HEK293 (cell line): ENCODE measurements around the gene SAPCD1.

Source experiments
- EGR2 ChIP-seq: fragments of 450-650 bp; formaldehyde crosslinking; IDR thresholded peaks from 2 replicates; pipeline ENCODE4 v1.5.1; 2016; ENCODE audit warnings: low read depth, missing biosample characterization, missing genetic modification characterization
- GLIS2 ChIP-seq: fragments of 450-650 bp; formaldehyde crosslinking; IDR thresholded peaks from 2 replicates; pipeline ENCODE4 v1.5.1; 2016; ENCODE audit warnings: missing biosample characterization, missing genetic modification characterization
- KLF7 ChIP-seq: fragments of 450-650 bp; formaldehyde crosslinking; IDR thresholded peaks from 2 replicates; pipeline ENCODE4 v1.5.1; 2016; ENCODE audit warnings: missing biosample characterization, missing genetic modification characterization, borderline replicate concordance
- OVOL3 ChIP-seq: fragments of 450-650 bp; formaldehyde crosslinking; IDR thresholded peaks from 2 replicates; pipeline ENCODE4 v1.5.1; 2016; ENCODE audit warnings: missing biosample characterization, missing genetic modification characterization
- PATZ1 ChIP-seq: fragments of 450-650 bp; formaldehyde crosslinking; IDR thresholded peaks from 2 replicates; pipeline ENCODE4 v1.5.1; 2016; ENCODE audit warnings: missing biosample characterization, missing genetic modification characterization
- PRDM6 ChIP-seq: fragments of 450-650 bp; formaldehyde crosslinking; IDR thresholded peaks from 2 replicates; pipeline ENCODE4 v1.5.1; 2017; ENCODE audit warnings: missing biosample characterization, missing genetic modification characterization
- SP7 ChIP-seq: fragments of 450-650 bp; formaldehyde crosslinking; IDR thresholded peaks from 2 replicates; pipeline ENCODE4 v1.5.1; 2016; ENCODE audit warnings: missing biosample characterization, missing genetic modification characterization
- ZBTB7A ChIP-seq: fragments of 450-650 bp; formaldehyde crosslinking; IDR thresholded peaks from 2 replicates; pipeline ENCODE4 v1.5.1; 2016; ENCODE audit warnings: low read depth, missing biosample characterization, missing genetic modification characterization
- ZEB2 ChIP-seq: fragments of 450-650 bp; formaldehyde crosslinking; IDR thresholded peaks from 2 replicates; pipeline ENCODE4 v1.5.1; 2016; ENCODE audit warnings: missing biosample characterization, missing genetic modification characterization
- ZFP3 ChIP-seq: fragments of 450-650 bp; formaldehyde crosslinking; IDR thresholded peaks from 2 replicates; pipeline ENCODE4 v1.5.1; 2016; ENCODE audit warnings: low read depth, missing biosample characterization, missing genetic modification characterization
- ZFP41 ChIP-seq: fragments of 450-650 bp; formaldehyde crosslinking; IDR thresholded peaks from 2 replicates; pipeline ENCODE4 v1.5.1; 2016; ENCODE audit warnings: missing biosample characterization, missing genetic modification characterization, borderline replicate concordance
- ZNF133 ChIP-seq: fragments of 450-650 bp; formaldehyde crosslinking; IDR thresholded peaks from 2 replicates; pipeline ENCODE4 v1.5.1; 2016; ENCODE audit warnings: missing biosample characterization, missing genetic modification characterization
- ZNF148 ChIP-seq: fragments of 450-650 bp; formaldehyde crosslinking; IDR thresholded peaks from 2 replicates; pipeline ENCODE4 v1.5.0; 2017; ENCODE audit warnings: missing biosample characterization, missing genetic modification characterization, borderline replicate concordance
- ZNF280C ChIP-seq: fragments of 450-650 bp; formaldehyde crosslinking; IDR thresholded peaks from 2 replicates; pipeline ENCODE4 v1.5.1; 2016; ENCODE audit warnings: missing biosample characterization, missing genetic modification characterization
- ZNF433 ChIP-seq: fragments of 450-650 bp; formaldehyde crosslinking; IDR thresholded peaks from 2 replicates; pipeline ENCODE4 v1.5.1; 2016; ENCODE audit warnings: missing biosample characterization, missing genetic modification characterization, low read depth
- ZNF449 ChIP-seq: fragments of 450-650 bp; formaldehyde crosslinking; IDR thresholded peaks from 2 replicates; pipeline ENCODE4 v1.5.1; 2017; ENCODE audit warnings: missing biosample characterization, mild to moderate bottlenecking, missing genetic modification characterization, moderate library complexity
- ZNF664 ChIP-seq: fragments of 450-650 bp; formaldehyde crosslinking; IDR thresholded peaks from 2 replicates; pipeline ENCODE4 v1.5.1; 2016; ENCODE audit warnings: missing biosample characterization, missing genetic modification characterization
- ZNF692 ChIP-seq: fragments of 450-650 bp; formaldehyde crosslinking; IDR thresholded peaks from 2 replicates; pipeline ENCODE4 v1.5.1; 2016; ENCODE audit warnings: missing biosample characterization, missing genetic modification characterization
- ZNF747 ChIP-seq: fragments of 450-650 bp; formaldehyde crosslinking; IDR thresholded peaks from 2 replicates; pipeline ENCODE4 v1.5.1; 2016; ENCODE audit warnings: missing biosample characterization, missing genetic modification characterization
- ZNF830 ChIP-seq: fragments of 450-650 bp; IDR thresholded peaks from 2 replicates; pipeline ENCODE4 v1.5.0; 2018; ENCODE audit warnings: missing biosample characterization, missing genetic modification characterization, low read depth, mild to moderate bottlenecking, moderate library complexity
- ZSCAN18 ChIP-seq: fragments of 450-650 bp; formaldehyde crosslinking; IDR thresholded peaks from 2 replicates; pipeline ENCODE4 v1.5.1; 2016; ENCODE audit warnings: missing biosample characterization, missing genetic modification characterization
- ZSCAN5A ChIP-seq: fragments of 450-650 bp; formaldehyde crosslinking; IDR thresholded peaks from 2 replicates; pipeline ENCODE4 v1.5.1; 2016; ENCODE audit warnings: missing biosample characterization, missing genetic modification characterization

The SAPCD1 gene

GRCh38 chr6:31776989-31777666 lies 14.7 kb downstream of the SAPCD1 start, which contains the start of gene VWA7 (continued):
- TF ChIP-seq ZNF692 (tag by site-specific recombination) (peak; percentile 68; the same call in 1 of the 2 replicates), ZNF747 (no peak), ZFP41 (no peak), GLIS2 (tag by site-specific recombination) (peak; percentile 87), ZBTB7A (peak; percentile 83), SP7 (tag by site-specific recombination) (peak; percentile 99), EGR2 (tag by site-specific recombination) (peak; percentile 98), ZFP3 (tag by site-specific recombination) (no peak), PATZ1 (tag by site-specific recombination) (peak; percentile 99), OVOL3 (tag by site-specific recombination) (no peak), ZNF830 (no peak), ZSCAN18 (tag by site-specific recombination) (0 out of 2 replicates have a peak, but pooled peaks have one; percentile 18), ZNF148 (peak; percentile 88; the same call in 1 of the 2 replicates), ZNF449 (tag by site-specific recombination) (0 out of 2 replicates have a peak, but pooled peaks have one; percentile 46), ZNF280C (no peak), KLF7 (tag by site-specific recombination) (peak; percentile 82; the same call in 1 of the 2 replicates), ZNF433 (no peak), ZNF664 (tag by site-specific recombination) (no peak), PRDM6 (tag by site-specific recombination) (no peak), ZEB2 (tag by site-specific recombination) (peak; percentile 89; the same call in 1 of the 2 replicates), ZNF133 (no peak), ZSCAN5A (tag by site-specific recombination) (peak; percentile 80)
